GM19099 (cell line): Measurements from ENCODE around the gene AXIN1.

Source experiments
- POLR2A ChIP-seq: IDR thresholded peaks from 3 replicates; pipeline ENCODE4 v1.6.1; 2011; ENCODE audit warnings: low read depth; ENCODE audit not compliant: insufficient read length; ENCODE audit errors: extremely low read depth

The AXIN1 gene

GRCh38 chr16:363766-364490 is 11.4 kb upstream of the AXIN1 start:
- no peak for TF ChIP-seq POLR2A

DNA sequence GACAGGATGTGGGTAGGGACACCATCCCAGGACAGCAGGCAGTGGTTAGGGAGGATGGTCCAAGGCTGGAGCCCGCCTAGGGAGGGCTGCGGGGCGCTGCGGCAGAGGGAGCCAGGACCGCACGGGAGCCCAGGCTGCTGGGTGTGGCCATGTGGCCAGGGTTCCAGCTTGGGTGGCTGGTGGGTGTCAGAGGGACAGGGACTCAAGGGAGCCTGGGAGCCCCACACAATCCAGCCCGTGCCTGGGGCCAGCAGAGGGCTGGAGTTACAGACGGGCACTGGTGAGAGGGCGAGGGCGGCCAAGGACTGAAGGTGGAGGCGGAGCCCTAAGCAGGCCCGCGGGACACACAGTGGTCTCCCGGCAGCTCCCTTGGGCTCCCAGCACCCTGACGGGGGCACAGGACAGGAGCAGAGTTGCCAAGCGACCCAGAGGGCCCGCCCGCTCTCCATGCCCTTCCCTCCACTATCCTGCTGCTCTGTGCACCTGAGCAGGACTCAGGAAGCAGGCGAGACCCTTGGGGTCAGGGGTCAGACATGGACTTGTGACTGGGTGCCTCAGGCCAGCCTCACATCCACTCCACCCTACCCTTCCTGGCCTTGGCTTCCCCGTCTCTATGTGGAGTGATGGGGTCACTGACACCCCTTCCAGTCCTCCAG is 10.7 kb upstream of the AXIN1 start:
- TF ChIP-seq POLR2A, result no peak

DNA sequence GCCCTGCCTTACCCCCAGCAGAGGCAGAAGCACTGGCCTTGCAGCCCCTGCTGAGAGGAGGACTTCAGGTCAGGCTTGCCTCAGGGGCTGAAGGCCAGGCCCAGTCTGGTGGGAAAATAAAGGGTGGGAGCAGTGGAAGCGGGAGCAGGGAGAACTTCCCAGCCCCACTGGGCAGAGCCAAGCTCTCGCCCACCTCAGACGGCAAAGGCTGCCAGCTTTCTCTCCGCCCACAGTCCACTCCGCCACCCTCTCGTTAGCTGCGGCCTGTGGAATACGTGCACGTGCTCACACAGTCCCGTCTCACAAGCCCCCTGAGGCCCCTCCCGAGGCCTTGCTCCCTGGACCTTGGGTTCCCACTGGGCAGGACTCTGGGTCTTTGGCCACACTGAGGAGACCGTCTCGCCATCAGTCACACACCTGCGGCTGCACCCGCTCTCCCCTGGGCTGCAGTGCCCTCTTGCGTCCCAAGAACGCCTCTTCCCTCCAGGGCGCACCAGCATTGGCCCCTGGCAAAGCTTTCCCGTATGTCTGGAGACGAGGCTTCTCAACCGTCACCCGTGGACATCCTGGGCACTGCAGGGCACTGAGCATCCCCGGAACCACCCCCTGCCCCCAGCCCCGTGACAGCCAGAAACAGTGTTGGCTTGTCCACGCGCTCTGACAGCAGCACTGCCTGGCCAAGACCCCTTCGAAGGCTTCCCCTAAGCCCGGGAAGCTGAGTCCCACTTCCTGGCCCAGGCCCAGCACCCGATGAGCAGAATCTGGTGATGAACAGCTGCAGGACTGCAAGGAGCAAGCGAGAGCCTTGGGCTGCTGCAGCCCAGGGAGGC is 9.6 kb upstream of the AXIN1 start:
- no peak for TF ChIP-seq POLR2A

DNA sequence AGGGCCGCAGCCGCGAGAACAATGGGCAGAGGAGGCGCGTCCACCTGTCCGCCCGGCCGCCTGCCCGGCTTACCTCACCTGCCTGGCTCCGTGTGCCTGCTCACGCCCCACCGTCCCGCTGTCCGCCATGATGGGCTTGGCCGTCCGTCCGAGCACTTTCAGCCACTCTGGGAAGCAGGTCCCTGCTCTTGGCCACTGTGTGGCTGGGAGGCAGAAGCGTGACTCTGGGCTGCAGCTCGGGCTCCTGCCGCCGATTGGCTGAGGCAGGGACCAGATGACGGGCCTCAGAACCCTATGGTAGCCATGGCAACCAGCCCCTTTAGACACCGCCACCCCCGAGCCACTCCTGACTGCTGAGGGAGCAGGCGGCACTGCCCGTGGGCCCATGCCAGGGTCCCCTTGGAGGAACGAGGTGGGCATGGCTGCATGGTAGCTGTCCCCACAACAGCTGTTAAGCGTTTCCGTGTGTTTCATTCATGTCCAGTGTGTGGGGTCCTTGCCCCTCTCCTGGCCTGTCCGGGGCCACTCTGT is 8.9 kb upstream of the AXIN1 start:
- TF ChIP-seq POLR2A, result no peak

- no peak for TF ChIP-seq POLR2A
These were observed 8.3 kb upstream of the AXIN1 start for GRCh38 chr16:360698-361336.

- TF ChIP-seq POLR2A, result no peak
These were observed 7.6 kb upstream of the AXIN1 start for GRCh38 chr16:359871-360697.

DNA sequence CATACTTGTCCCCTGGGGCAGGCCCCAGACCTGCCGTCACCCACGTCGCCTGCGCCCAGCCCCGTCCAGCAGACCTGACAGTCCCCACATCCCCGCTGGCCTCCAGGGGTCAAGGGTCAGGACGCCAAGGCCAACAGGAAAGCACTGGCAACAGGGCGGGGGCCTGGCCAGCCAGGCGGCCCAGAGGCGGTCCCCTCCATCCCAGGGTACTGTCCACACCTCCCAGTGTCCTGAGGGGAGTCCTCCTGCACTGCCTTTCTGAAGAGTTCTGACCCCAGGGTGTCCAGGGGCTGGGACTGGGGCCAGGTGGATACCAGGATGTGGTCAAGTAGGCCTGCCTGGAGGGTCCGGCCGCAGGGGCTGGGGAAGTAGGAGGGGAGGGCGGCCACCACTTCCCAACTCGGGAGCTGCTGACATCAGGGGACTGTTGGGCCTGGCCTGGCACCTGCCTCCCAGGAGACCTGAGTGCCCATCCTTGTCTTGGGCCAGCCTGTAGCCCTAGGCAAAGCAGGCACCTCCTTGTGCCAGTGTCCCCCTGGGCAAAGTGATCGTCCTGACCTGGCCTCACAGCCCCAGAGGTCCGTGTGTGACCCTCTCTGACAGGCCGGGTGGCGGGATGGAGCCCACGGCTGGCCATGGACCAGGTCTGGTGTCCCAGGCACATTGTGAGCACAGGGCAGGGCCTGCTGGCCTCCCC is 6.7 kb upstream of the AXIN1 start:
- TF ChIP-seq POLR2A, result no peak

GRCh38 chr16:356741-357140 is 4.2 kb upstream of the AXIN1 start:
- TF ChIP-seq POLR2A, result no peak

GRCh38 chr16:354971-355461 is 2.5 kb upstream of the AXIN1 start:
- no peak for TF ChIP-seq POLR2A

- TF ChIP-seq POLR2A, result no peak
These were observed 1.9 kb upstream of the AXIN1 start for GRCh38 chr16:354291-354881.

DNA sequence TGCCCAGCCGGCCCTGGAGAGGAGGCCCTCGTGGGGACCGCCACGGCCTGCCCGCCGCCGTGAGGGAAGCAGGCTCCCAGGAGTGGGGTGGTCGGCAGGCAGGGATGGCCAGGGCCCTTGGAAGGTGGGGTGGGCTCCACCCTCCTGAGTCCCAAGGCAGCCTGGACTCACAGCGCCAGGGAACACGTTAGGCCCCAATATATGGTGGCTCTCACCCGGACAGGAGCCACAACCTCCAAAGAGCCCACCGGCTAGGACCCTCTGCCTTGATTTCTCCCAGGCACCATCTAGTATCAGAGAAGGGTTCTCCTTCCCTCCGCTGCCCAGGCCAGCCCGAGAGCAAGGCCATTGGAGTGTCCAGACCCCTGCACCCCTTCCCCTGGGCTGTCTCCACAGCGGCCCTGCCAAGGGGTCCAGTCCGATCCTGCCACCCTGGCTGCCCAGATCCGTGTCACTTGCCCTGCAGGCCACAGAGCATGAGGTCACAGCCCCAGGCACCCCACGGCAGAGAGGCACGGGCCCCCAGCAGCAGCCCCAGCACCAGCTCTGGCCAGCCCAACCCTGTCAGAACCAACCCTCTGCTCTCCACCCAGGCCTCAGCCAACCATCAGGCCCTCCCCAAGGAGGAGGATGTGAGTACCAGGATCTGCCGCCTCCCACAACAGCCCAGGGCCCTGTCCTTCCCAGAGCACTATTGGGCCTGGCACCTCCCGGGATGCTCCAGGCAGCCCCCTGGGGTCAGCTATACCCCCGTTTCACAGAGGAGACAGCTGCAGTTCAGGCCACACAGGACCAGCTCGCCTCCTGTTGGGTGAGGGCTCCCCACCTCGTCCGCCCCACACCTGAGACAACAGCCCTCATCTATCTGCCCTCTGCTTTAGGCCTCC is 1.1 kb upstream of the AXIN1 start:
- TF ChIP-seq POLR2A, result no peak
